Measurements from ENCODE around the gene CEP20. TPM values are rescaled to one million over a fixed set of nuclear protein-coding genes. Genes with fewer than 3 reads are reported as not detected.
"Not testable (repeated sequence)": the region's sequence is repeated elsewhere in the genome, so short reads cannot be mapped to it uniquely, and the experiment has no call there.

The CEP20 gene
- total and polyA plus RNA-seq, 2 of the 8 experiments (the other 6 are each of a cell fraction or from before 2014, with no cell fraction given): 16.2 to 49.0 TPM

DNA sequence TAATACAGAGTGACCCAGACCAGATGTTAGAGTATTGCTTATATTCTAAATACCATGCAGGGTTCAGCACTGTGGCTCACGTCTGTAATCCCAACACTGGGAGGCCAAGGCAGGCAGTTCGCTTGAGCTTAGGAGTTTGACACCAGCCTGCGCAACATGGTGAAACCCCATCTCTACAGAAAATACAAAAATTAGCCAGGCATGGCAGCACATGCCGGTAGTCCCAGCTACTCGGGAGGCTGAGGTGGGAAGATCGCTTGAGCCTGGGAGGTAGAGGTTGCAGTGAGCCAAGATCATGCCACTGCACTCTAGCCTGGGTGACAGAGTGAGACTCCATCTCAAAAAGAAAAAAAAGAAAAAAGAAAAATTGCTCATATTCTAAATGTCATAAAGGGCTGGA lies 37.8 kb downstream of the CEP20 start:
- not testable (repeated sequence) for FAIRE-seq; H3K4ac ChIP-seq (replicated peaks; ENCODE audit: insufficient read length, low read depth, low read length); H4K8ac ChIP-seq (ENCODE audit: extremely low read depth, insufficient read depth, low read length); H3K79me1 ChIP-seq (ENCODE audit: low read depth, low read length); H4K91ac ChIP-seq (replicated peaks; ENCODE audit: insufficient read length, low read length); H4K20me1 ChIP-seq (replicated peaks in 1 of 2; ENCODE audit: control insufficient read depth in 1 of 2, insufficient read depth in 2 of 2, low read length in 2 of 2); H3K27me3 ChIP-seq (replicated peaks in 1 of 4; ENCODE audit: control insufficient read depth in 3 of 4, extremely low read depth in 1 of 4, insufficient read depth in 3 of 4, low read length in 3 of 4); H2AK5ac ChIP-seq (ENCODE audit: low read depth, low read length); H3K4me1 ChIP-seq (replicated peaks in 1 of 4; ENCODE audit: control insufficient read depth in 3 of 4, insufficient read depth in 4 of 4, low read length in 3 of 4); H3K23ac ChIP-seq (ENCODE audit: insufficient read length); H3K14ac ChIP-seq (ENCODE audit: insufficient read length); H3K4me3 ChIP-seq (ENCODE audit: extremely low read depth in 1 of 4, insufficient read depth in 2 of 4, low read depth in 3 of 4, low read length in 4 of 4); DNase-seq (ENCODE audit: low read depth in 1 of 2, low spot score in 2 of 2); H3K4me2 ChIP-seq (ENCODE audit: insufficient read depth in 1 of 2, low read depth in 2 of 2, low read length in 2 of 2); H3K27ac ChIP-seq (ENCODE audit: low read depth, low read length); H2BK120ac ChIP-seq (replicated peaks; ENCODE audit: low read depth, low read length); H3K56ac ChIP-seq (replicated peaks; ENCODE audit: insufficient read length, low read depth, low read length); H2BK5ac ChIP-seq (ENCODE audit: low read depth, low read length); H3K36me3 ChIP-seq (ENCODE audit: control insufficient read depth in 2 of 4, insufficient read depth in 4 of 4, low read length in 3 of 4); H3K18ac ChIP-seq (ENCODE audit: extremely low read depth, low read length); H3K9me3 ChIP-seq (ENCODE audit: insufficient read depth in 2 of 2, low read depth in 1 of 2, low read length in 1 of 2); H2BK12ac ChIP-seq (ENCODE audit: low read depth, low read length); H3K9ac ChIP-seq (replicated peaks in 1 of 4; ENCODE audit: extremely low read depth in 1 of 4, low read depth in 3 of 4, low read length in 3 of 4); H3K23me2 ChIP-seq (ENCODE audit: low read depth, low read length); H3K79me2 ChIP-seq (ENCODE audit: control insufficient read depth in 1 of 2, insufficient read depth in 2 of 2, low read length in 2 of 2); H2BK15ac ChIP-seq (ENCODE audit: low read length); H2AFZ ChIP-seq (ENCODE audit: low read length); H4K5ac ChIP-seq (ENCODE audit: insufficient read length, low read depth, low read length); H2BK20ac ChIP-seq (ENCODE audit: low read length)
- WGBS, 2 experiments (ENCODE audit: extremely low coverage in 1 of 2, insufficient coverage in 1 of 2, insufficient read length in 1 of 2, insufficient replicate concordance in 2 of 2, low coverage in 1 of 2, low lambda C conversion rate in 2 of 2, missing lambda C conversion rate in 1 of 2): 94% methylated on average over 6 of the region's 6 CpGs; no CpG with 5 or more reads in 1 of the 2 experiments
- ChIA-PET POLR2A (ENCODE audit: partially characterized antibody) (interaction anchor here (1.9 kb wide), 1 partner anchor 8 kb away, joined by 9 read pairs; no protein-coding TSS in a partner anchor), CTCF (ENCODE audit: partially characterized antibody) (interaction anchor here (1.0 to 2.8 kb wide), 3 partner anchors 24 to 73 kb away, joined by 3 to 13 read pairs (median 7); no protein-coding TSS in a partner anchor)
